NK-92 (cell line): ENCODE results near the gene PTPRJ.
"Not testable (repeated sequence)": the region's sequence is repeated elsewhere in the genome, so short reads cannot be mapped to it uniquely, and the experiment has no call there.

Source experiments
- DNase-seq: peaks from one replicate; lab custom pipeline; 2025; ENCODE audit not compliant: unreplicated experiment; lab: John Stamatoyannopoulos, UW

The PTPRJ gene

DNA sequence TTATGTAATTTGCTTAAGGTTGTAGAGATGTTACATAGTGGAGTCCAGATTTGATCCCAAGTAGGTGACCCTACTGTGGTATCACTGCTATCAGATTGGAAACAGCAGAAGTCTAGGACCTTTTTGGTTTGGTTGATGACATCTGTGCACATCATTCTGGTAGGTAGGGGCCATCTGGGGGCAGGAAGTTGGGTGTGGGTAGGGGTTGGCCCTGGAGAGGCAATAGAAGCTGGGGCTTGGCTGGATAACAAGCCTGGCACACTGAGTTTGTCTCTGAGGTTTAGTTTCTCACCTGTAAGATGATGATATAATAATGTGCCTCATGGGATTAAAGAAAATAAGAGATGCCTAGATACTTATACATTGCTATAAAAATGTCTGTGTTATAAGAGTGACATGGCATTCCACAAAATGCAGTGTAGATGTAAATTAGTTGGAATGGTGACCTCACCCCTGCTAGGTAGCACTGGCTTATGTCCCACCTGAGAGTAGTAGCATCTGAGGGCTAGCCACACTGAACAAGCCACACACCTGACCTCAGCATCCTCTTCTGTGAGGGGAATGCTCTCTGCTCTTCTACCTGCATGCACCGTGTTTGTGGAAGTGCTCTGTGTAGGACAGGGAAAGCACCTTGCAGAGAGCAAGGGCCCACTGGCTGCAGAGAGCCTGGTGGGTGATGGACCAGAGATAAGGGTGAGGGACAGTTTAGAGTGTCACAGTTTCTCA is 36.9 kb downstream of the PTPRJ start:
- peak; percentile 11 for DNase-seq

GRCh38 chr11:48017831-48018527 is 37.6 kb downstream of the PTPRJ start:
- no peak for DNase-seq

DNA sequence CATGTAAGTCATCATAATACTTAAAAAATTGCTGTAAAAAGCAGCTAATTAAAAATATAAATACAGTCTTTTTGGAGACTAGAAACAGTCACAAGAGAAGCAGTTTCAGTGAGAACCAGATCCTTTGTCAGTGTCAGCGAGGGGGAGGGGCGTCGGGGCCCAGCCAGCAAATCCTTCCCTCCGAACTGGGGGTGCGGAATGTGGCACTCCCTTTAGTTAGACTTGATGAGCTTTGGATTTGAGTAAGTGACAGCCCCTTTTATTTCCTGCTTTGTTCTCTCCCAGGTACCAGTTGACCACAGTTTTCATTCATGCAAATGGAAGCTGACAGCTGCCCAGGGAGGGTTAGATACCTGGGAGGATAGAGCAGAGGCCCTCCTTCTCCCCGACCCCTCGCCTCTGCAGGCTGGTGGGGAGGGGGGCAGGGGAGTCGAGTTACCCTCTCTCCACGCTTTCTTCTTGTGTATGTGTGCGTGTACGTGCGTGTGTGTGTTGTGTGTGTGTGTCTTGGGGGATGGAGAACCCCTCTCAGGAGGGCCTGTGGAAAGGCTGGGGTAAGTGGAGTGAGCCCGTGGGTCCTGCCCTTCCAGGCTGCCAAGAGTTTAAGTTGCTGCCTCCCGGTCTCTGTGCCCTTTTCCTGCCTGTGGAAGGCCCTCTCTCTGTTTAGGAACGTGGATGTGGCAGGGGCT is 38.3 kb downstream of the PTPRJ start:
- DNase-seq, result no peak

GRCh38 chr11:48019217-48019584 is 38.8 kb downstream of the PTPRJ start:
- DNase-seq, result no peak

DNA sequence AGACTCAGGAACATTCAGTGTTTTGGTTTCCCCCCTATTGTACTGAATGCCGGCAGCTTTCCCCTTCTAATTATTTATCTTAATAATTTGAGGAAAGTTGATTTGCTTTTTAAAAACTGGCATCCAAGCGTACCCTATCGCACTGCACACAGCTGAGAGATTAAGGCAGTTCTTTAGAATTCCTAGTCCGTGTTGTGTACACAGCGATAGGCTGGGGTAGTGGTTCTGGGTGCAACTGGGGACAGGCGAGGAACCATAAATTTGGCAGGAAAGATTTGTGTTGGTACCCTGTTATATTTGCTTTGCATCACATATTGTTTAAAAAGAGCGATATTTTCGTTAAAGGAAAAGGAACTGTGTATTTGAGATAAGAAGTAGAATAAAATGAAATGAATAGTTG is 39.2 kb downstream of the PTPRJ start:
- DNase-seq, result no peak

- DNase-seq, result no peak
These were observed 39.9 kb downstream of the PTPRJ start for GRCh38 chr11:48020092-48020755.

- DNase-seq, result not testable (repeated sequence)
These were observed 41.0 kb downstream of the PTPRJ start for GRCh38 chr11:48021201-48021820.

- DNase-seq, result no peak
These were observed 42.1 kb downstream of the PTPRJ start for GRCh38 chr11:48022445-48022844.

DNA sequence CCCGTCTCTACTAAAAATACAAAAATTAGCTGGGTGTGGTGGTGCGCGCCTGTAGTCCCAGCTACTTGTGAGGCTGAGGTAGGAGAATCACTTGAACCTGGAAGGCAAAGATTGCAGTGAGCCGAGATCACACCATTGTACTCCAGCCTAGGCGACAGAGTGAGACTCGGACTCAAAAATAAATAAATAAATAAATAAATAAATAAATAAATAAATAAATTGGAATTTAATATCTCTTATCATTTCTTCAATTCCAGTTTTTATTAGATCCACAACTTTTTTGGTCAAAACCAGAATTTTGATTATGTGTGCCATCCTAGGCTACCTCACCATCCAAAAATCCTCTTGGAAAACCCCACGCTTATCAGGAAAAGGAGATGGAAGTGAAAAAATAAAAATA is 43.2 kb downstream of the PTPRJ start:
- DNase-seq, result not testable (repeated sequence)

- no peak for DNase-seq
These were observed 44.3 kb downstream of the PTPRJ start for GRCh38 chr11:48024635-48025071.

GRCh38 chr11:48025293-48025983 is 45.1 kb downstream of the PTPRJ start:
- no peak for DNase-seq

DNA sequence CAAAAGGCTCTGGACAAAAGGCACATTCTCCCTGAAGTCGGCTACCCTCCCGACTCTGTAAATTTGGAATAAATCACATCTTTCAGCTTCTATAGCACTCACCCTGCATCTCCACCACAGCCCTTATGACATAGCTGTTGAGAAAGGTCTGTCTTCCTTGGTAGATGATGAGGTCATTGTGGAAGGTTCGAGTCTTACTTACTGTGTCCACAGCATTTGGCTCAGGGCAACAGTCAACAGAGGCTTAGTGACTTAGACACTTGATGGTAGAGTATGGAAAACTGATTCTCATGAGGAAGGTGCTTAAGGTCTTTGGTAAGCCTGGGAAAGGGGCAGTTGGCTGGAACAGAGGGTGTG is 45.6 kb downstream of the PTPRJ start:
- DNase-seq, result no peak

- DNase-seq, result no peak
These were observed 48.7 kb downstream of the PTPRJ start for GRCh38 chr11:48028914-48029680.

GRCh38 chr11:48029681-48030290 is 49.4 kb downstream of the PTPRJ start:
- no peak for DNase-seq

DNA sequence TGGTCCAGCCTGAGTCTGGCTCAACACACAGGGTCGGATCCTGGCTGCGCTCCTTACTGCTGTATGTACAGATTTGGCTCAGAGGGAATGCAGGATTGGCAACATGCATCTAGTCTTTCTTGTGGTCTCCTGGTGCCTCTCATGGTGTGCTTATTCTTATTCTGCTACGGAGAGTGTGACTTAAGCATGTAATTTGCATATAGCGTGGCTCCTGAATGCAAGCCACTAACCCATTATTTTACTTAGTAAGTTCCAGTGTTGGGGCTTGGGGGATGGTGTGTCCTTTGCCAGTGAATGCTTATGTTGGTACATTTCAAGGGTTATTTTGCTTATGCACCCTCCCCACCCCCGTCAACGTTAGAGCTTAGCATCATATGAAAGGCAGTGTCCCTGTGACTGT is 51.2 kb downstream of the PTPRJ start:
- no peak for DNase-seq

- no peak for DNase-seq
These were observed 52.4 kb downstream of the PTPRJ start for GRCh38 chr11:48032721-48033120.

- no peak for DNase-seq
These were observed 53.6 kb downstream of the PTPRJ start for GRCh38 chr11:48033918-48034341.

DNA sequence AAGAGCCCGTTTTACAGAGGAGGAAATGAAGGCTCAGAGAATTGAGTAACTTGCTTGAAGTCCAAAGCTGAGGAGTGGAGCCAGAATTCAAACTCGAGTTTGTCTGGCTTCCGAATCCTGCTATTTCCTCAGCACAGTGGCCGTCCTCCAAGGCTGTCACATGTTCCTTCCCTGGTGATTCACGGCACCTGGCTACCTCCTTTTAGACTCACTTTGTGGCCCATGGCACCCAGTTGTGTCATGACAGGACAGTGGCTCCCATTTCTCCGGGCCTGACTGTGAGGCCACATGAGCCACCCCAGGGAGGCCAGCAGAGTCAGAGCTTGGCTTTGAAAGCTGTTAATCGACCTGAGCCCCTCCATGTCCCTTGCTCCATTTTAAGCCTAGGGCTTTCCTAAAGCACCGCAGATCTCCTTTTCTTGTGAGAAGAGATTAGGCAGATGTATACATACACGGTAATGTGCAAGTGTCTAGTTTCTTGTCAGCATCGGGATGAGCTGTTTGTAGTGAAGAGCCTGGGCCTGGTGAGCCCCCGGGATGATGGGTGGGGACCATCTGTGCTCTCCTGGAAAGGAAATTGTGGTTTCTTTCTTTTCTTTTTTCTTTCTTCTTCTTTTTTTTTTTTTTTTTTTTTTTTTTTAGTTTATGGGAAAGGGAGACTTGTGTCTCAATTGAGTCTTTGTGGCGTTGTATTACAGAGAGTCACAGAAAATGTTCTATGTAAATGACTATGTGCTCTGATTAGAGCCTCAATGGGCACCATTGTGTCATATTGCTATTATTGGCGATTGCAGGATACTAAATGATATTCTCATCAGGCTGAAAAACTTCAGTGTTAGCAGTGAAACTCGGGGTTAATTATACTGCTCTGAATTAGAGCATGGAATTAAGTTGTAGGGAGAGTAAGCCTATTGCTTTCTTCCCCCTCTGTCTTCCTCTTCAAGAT is 54.8 kb downstream of the PTPRJ start:
- no peak for DNase-seq
